Activated CD4-positive, alpha-beta T cell treated with anti-CD3 and anti-CD28 coated beads, Interleukin-2, amount 50 U/mL, for 1 hour (primary cell): ENCODE data around the gene MCTP1.

Source experiments
- DNase-seq: peaks from one replicate; pipeline ENCODE4 v3.0.0-alpha.2; 2020

Gene MCTP1

GRCh38 chr5:95069948-95070347 lies 214.9 kb downstream of the MCTP1 start:
- DNase-seq = no peak

GRCh38 chr5:95069021-95069420 lies 215.9 kb downstream of the MCTP1 start:
- no peak for DNase-seq

GRCh38 chr5:95068289-95068910 lies 216.5 kb downstream of the MCTP1 start:
- DNase-seq = no peak

- no peak for DNase-seq
These were observed 218.8 kb downstream of the MCTP1 start for GRCh38 chr5:95066048-95066447.

DNA sequence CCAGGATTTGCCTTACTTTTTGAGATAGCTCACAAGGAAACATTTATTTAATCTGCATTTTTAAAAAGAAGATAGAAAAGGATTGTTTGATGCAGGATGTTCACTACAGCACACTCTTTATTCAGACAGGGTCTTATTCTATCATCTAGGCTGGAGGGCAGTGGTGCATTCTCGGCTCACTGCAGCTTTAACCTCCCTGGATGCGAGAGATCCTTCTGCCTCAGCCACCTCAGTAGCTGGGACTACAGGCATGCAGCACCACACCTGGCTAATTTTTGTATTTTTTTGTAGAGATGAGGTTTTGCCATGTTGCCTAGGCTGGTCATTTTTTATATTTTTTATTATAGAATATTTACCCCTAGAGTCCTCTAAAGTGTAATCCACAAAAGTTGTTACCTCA lies 221.4 kb downstream of the MCTP1 start:
- no peak for DNase-seq

DNA sequence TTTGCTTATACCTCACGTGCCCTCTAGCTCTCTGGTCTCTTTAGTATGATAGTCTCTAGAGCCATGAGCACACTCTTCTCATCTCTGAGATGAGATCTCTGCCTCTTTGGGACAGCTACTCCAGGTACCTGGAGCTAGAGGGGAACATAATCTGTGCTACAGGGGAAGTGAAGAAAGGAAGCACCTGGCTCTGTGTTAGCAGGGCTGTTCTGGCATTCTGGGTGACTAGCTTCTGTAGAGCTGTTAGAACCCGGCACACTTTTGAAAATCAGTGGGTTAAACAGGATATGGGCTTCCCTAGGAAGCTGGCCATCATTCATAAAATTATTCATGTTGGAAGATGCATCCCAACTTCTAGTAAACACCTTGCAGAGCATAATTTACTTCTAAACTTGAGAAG lies 224.8 kb downstream of the MCTP1 start:
- DNase-seq = no peak

- DNase-seq = no peak
These were observed 225.3 kb downstream of the MCTP1 start for GRCh38 chr5:95059636-95060035.

DNA sequence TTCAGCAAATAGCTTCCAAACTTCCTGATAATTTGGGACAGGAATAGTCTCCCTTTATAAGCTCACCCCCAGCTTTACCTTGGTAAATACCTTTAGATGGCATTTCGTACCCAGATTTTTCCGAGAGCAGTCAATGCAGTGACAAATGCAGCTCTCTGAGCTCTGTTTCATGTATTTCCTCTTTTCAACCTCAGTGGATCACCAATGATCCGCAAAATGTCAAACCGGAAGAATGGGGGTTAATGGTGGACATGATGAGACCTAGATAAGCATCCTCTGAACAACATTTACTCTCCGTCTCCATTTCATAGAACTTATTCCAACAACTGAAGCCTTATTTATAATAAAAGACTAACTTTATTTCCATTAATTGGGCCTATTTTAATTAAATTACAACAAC lies 227.3 kb downstream of the MCTP1 start:
- DNase-seq = no peak

- no peak for DNase-seq
These were observed 231.6 kb downstream of the MCTP1 start for GRCh38 chr5:95053253-95053652.

- no peak for DNase-seq
These were observed 234.2 kb downstream of the MCTP1 start for GRCh38 chr5:95050708-95051107.

- no peak for DNase-seq
These were observed 236.3 kb downstream of the MCTP1 start for GRCh38 chr5:95048628-95049027.

GRCh38 chr5:95045181-95045965 lies 239.5 kb downstream of the MCTP1 start:
- DNase-seq = no peak

DNA sequence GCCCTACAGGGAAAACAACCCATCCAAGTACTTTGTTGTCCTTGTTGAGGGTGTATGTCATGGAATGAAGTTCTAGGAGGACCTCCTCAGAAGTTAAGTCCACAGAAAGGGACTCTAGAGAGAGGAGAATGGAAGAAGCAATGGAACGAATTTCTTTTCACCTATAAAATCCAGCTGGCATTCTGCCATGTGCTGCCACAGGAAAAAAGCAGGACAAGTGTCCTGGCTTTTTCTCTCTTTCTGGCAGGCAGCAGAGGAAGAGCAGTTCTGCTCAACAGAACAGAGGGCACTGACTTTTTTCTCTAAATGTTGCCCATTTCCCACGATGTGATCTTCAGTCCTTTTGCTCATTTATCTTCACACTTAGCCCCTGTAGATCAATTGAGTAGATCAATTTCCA lies 240.8 kb downstream of the MCTP1 start:
- DNase-seq = no peak

- DNase-seq = no peak
These were observed 241.2 kb downstream of the MCTP1 start for GRCh38 chr5:95043648-95044047.

DNA sequence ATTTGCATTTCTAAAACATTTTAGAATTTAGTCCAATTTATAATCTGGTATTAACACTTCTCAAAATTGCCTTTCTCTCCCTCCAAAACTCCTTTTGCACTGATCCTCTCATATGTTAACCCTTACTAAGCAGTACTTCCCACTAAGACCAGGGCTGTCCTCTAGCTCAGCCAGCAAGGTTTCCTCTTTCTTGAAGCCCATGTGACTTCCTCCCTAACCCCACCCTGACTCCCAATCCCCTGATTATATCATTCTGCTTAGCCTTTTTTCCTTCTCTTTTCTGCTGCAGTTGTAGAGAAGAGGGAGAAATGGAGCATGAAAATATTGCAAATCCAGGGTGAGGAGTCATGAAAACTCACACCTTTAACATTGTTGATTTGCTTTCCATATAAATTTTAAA lies 241.7 kb downstream of the MCTP1 start:
- no peak for DNase-seq

GRCh38 chr5:95042037-95042436 lies 242.9 kb downstream of the MCTP1 start:
- no peak for DNase-seq

- no peak for DNase-seq
These were observed 248.8 kb downstream of the MCTP1 start for GRCh38 chr5:95035891-95036685.

DNA sequence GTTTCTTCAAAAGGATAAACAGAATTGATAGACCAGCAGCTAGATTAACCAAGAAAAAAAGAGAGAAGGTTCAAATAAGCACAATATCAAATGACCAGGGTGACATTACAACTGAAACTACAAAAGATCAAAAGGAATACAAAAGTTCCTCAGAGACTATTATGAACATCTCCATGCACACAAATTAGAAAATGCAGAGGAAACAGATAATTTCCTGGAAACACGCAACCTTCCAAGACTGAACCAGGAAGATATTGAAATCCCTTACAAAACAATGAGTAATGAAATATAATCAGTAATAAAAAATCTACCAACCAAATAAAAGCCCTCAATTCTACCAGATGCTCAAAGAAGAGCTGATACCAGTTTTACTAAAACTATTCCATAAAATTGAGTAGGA lies 252.1 kb downstream of the MCTP1 start:
- DNase-seq = no peak

- no peak for DNase-seq
These were observed 255.1 kb downstream of the MCTP1 start for GRCh38 chr5:95029569-95030366.

GRCh38 chr5:95027775-95028174 lies 257.1 kb downstream of the MCTP1 start:
- no peak for DNase-seq

DNA sequence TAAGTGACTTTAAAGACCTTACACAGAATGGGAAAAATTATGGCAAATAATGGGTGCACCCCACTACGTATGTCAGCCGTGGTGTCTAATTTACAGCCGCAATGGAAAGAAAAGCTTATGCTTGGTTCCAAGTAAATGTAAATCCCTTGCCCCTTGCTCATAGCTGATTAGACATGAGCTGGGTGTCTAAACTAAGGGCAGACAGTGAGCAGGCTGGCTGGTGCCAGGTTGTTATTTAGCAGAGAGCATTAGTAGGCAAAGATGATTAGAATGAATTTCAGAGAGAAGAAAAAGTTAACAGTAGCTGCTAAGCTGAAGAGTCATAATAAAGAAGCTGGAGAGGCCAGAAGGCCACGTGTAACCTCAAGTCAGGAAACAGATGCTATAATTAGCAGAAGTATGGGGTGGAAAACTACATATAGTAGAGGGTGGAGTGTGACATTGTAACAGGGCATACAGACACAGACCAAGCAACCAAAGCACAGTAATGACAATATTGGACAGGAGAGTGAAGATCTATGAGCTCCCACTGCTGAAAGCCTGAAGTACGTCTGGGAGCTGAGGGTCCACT lies 257.7 kb downstream of the MCTP1 start:
- DNase-seq = no peak

DNA sequence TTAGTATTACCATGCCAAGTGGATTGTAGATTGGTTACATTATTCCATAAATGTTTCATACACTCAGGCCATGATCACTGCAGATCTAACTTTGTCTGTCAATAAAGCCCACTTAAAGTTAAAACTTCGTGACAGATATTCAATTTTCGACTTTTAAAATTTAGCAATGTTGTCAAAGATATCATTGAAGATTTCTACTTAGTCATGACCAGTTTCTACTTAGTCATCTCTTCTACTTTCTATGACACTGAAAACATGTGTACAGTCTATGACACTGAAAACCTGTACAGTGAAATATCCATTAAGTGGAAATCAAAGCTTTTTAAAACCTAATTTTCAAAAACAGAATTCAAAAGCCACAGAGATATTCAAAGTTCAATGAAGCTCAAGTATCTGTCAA lies 258.2 kb downstream of the MCTP1 start:
- DNase-seq = no peak
